Colonic mucosa (tissue), 4 donors: ENCODE measurements around the gene SAMD4A. TPM values are rescaled to one million over a fixed set of nuclear protein-coding genes. Genes with fewer than 3 reads are reported as not detected.

ENCODE experiments used
- DNase-seq: peaks from one replicate; pipeline ENCODE4 v3.0.0-alpha.2; 2020
- H3K27ac ChIP-seq: fragments of 200-600 bp; one replicate; pipeline ENCODE4 v1.8.0; 2021
- H3K27me3 ChIP-seq: fragments of 200-600 bp; one replicate; pipeline ENCODE4 v1.8.0; 2021
- H3K36me3 ChIP-seq: fragments of 200-600 bp; one replicate; pipeline ENCODE4 v1.8.0; 2021
- H3K4me1 ChIP-seq: fragments of 200-600 bp; one replicate; pipeline ENCODE4 v1.8.0; 2021; ENCODE audit warnings: mild to moderate bottlenecking
- H3K4me3 ChIP-seq: fragments of 200-600 bp; one replicate; pipeline ENCODE4 v1.8.0; 2021
- H3K9ac ChIP-seq, 2 donors: one replicate each; pipeline ENCODE4 v1.7.0; 2013; ENCODE audit warnings: control low read depth in 2 of 2, low read depth in 2 of 2, low read length in 2 of 2
- H3K9me3 ChIP-seq: fragments of 200-600 bp; one replicate; pipeline ENCODE4 v1.8.0; 2021
- CTCF ChIP-seq: fragments of 200-600 bp; IDR thresholded peaks from one replicate; pipeline ENCODE4 v1.8.0; 2022; ENCODE audit warnings: antibody characterized with exemption, mild to moderate bottlenecking
- intact Hi-C: fragments of 100-400 bp; cut with DNase I; formaldehyde crosslinking; loops from one replicate; pipeline ENCODE4 v1.14.1; 2022
- total RNA-seq, 2 donors: library from RNA; stranded (reverse); fragmentation: NEBNext Ultra II Directional in 1 of 2; extraction: Animal tissue kit (Norgen Biotek cat#: 25700) in 1 of 2; gene quantifications; one replicate each; pipeline ENCODE4 v1.2.1, GENCODE V29; 2021
- donor health status: healthy.
- donor health status: DM: no; HTN: no; CAD: no.
- donor health status: DM: no; HTN: no; CAD: no.

SAMD4A gene
- total RNA-seq, 2 donors from 2014 or later: 5.6 to 31.3 TPM

GRCh38 chr14:54708161-54708560 is 141.2 kb downstream of the SAMD4A start:
- Histone ChIP-seq H3K9me3 (no peaks in the 10 kb centered on the region), H3K4me3 (no peak overlapping the region), H3K9ac (no peak overlapping the region), H3K27me3 (no peaks in the 10 kb centered on the region), H3K27ac (no peak overlapping the region), H3K36me3 (no peaks in the 10 kb centered on the region), H3K4me1 (no peaks in the 10 kb centered on the region)
- intact Hi-C loops: no loop called here
- DNase-seq: no peak
- TF ChIP-seq CTCF: no peak

GRCh38 chr14:54708982-54709381 is 142.1 kb downstream of the SAMD4A start:
- intact Hi-C loops: no loop called here
- H3K4me1 ChIP-seq: no peaks in the 10 kb centered on the region
- no peaks in the 10 kb centered on the region for H3K27me3 ChIP-seq

GRCh38 chr14:54709444-54709843 is 142.5 kb downstream of the SAMD4A start:
- no peak for TF ChIP-seq CTCF
- Histone ChIP-seq H3K36me3 (no peaks in the 10 kb centered on the region), H3K27ac (no peak overlapping the region), H3K4me1 (no peaks in the 10 kb centered on the region), H3K27me3 (no peaks in the 10 kb centered on the region), H3K9ac (no peak overlapping the region), H3K4me3 (no peak overlapping the region), H3K9me3 (no peaks in the 10 kb centered on the region)
- intact Hi-C loops: no loop called here
- DNase-seq: no peak

More at GRCh38 chr14:54708982-54709381, 142.1 kb downstream of the SAMD4A start:
- Histone ChIP-seq H3K36me3 (no peaks in the 10 kb centered on the region), H3K9ac (no peak overlapping the region), H3K9me3 (no peaks in the 10 kb centered on the region), H3K4me3 (no peak overlapping the region), H3K27ac (no peak overlapping the region)
- TF ChIP-seq CTCF: no peak
- no peak for DNase-seq

- no peaks in the 10 kb centered on the region for H3K36me3 ChIP-seq
- no peak for DNase-seq
- H3K27ac ChIP-seq: no peak overlapping the region
- H3K4me3 ChIP-seq: no peak overlapping the region
- H3K4me1 ChIP-seq: no peaks in the 10 kb centered on the region
- H3K27me3 ChIP-seq: no peaks in the 10 kb centered on the region
- H3K9ac ChIP-seq: no peak overlapping the region
- no peaks in the 10 kb centered on the region for H3K9me3 ChIP-seq
- intact Hi-C loops: no loop called here
- no peak for TF ChIP-seq CTCF
These were observed 142.9 kb downstream of the SAMD4A start for GRCh38 chr14:54709867-54710266.

GRCh38 chr14:54711312-54711711 is 144.4 kb downstream of the SAMD4A start:
- H3K4me3 ChIP-seq: no peak overlapping the region
- no peak overlapping the region for H3K27ac ChIP-seq
- intact Hi-C loops: no loop called here
- no peak overlapping the region for H3K9ac ChIP-seq
- no peaks in the 10 kb centered on the region for H3K36me3 ChIP-seq
- TF ChIP-seq CTCF: no peak
- H3K9me3 ChIP-seq: no peaks in the 10 kb centered on the region
- no peaks in the 10 kb centered on the region for H3K27me3 ChIP-seq
- no peaks in the 10 kb centered on the region for H3K4me1 ChIP-seq
- DNase-seq: no peak
